Thymus (tissue), 11 donors: ENCODE measurements around the gene RARB. TPM values are rescaled to one million over a fixed set of nuclear protein-coding genes. Genes with fewer than 3 reads are reported as not detected.

Experiments used
- DNase-seq, 9 donors: peaks; one replicate each; pipeline ENCODE4 v3.0.0-alpha.2; 2013; ENCODE audit warnings: low spot score in 9 of 9, low read depth in 6 of 9, missing footprints in 1 of 9
- H3K27ac ChIP-seq, 2 donors: one replicate each; pipeline ENCODE4 v1.5.1; 2013; ENCODE audit warnings: control low read depth in 1 of 2, low read depth in 1 of 2, low read length in 1 of 2, mild to moderate bottlenecking in 1 of 2, moderate library complexity in 1 of 2
- H3K27me3 ChIP-seq, 2 donors: one replicate each; pipeline ENCODE4 v1.5.1; 2013; ENCODE audit warnings: low read length in 1 of 2; ENCODE audit not compliant: control insufficient read depth in 2 of 2, insufficient read depth in 1 of 2
- H3K36me3 ChIP-seq, 2 donors: one replicate each; pipeline ENCODE4 v1.5.1; 2013; ENCODE audit warnings: low read length in 1 of 2, mild to moderate bottlenecking in 1 of 2, moderate library complexity in 1 of 2; ENCODE audit not compliant: control insufficient read depth in 2 of 2, insufficient read depth in 2 of 2
- H3K4me1 ChIP-seq, 2 donors: one replicate each; pipeline ENCODE4 v1.5.1; 2013; ENCODE audit warnings: low read length in 2 of 2; ENCODE audit not compliant: control insufficient read depth in 2 of 2, insufficient read depth in 2 of 2
- H3K4me3 ChIP-seq, 2 donors: one replicate each; pipeline ENCODE4 v1.5.1; 2013; ENCODE audit warnings: low read length in 2 of 2, control low read depth in 1 of 2, mild to moderate bottlenecking in 1 of 2
- H3K9me3 ChIP-seq, 2 donors: one replicate each; pipeline ENCODE4 v1.5.1; 2013; ENCODE audit warnings: low read length in 1 of 2, mild to moderate bottlenecking in 1 of 2; ENCODE audit not compliant: control insufficient read depth in 2 of 2, insufficient read depth in 1 of 2
- WGBS: extraction: QIAGEN DNeasy Blood & Tissue Kit; methylation state at CpG from one replicate; pipeline ENCODE4 v1.1.7; 2013; 5-methylcytosine and 5-hydroxymethylcytosine counted together
- polyA plus RNA-seq: library from polyadenylated mRNA; stranded (reverse); fragments of 200-250 nt; gene quantifications from one replicate; pipeline ENCODE4 v1.2.3, GENCODE V29; 2013
- total RNA-seq: library from RNA; stranded (reverse); fragments of 120-200 nt; gene quantifications from one replicate; pipeline ENCODE4 v1.2.4, GENCODE V29; 2013
- donor health status: healthy.

RARB gene
- total and polyA plus RNA-seq, 2 donors, result 0.89 to 1.7 TPM

- Histone ChIP-seq H3K36me3 (no peaks in the 10 kb centered on the region), H3K4me1 (no peaks in the 10 kb centered on the region), H3K9me3 (no peaks in the 10 kb centered on the region), H3K27me3 (no peaks in the 10 kb centered on the region), H3K27ac (no peak overlapping the region), H3K4me3 (no peak overlapping the region)
- no peak for DNase-seq
- WGBS, result 92% methylated on average over 1 of the region's 1 CpG
Observed at GRCh38 chr3:25418596-25418995, 9.5 kb upstream of the RARB start.

DNA sequence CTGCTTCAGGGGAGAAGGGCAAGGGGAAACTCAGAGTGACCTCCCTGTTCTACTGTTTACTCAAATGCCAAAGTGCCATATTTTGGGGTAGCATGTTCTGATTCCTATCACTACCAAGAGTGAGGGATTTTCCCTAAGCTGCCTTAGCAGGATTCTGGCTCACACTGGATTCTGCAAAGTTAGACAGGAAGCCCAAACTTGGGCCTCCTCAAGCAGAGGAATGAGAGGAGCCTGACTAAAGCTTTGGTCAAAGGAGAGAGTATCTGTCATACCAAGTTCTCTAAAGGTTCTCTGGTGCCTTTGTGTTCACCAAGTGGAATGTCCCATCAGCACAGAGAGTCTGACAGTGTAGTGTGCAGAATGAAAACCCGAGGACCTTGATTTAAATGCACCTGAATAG is 8.8 kb upstream of the RARB start:
- no peak overlapping the region for H3K4me3 ChIP-seq
- no peaks in the 10 kb centered on the region for H3K4me1 ChIP-seq
- no peak for DNase-seq
- H3K36me3 ChIP-seq, result no peaks in the 10 kb centered on the region
- no peaks in the 10 kb centered on the region for H3K9me3 ChIP-seq
- WGBS, result 78% methylated on average over 1 of the region's 1 CpG
- no peaks in the 10 kb centered on the region for H3K27me3 ChIP-seq
- H3K27ac ChIP-seq, result no peak overlapping the region

GRCh38 chr3:25420147-25420546 is 7.9 kb upstream of the RARB start:
- Histone ChIP-seq H3K27me3 (no peaks in the 10 kb centered on the region), H3K36me3 (no peaks in the 10 kb centered on the region), H3K9me3 (no peaks in the 10 kb centered on the region), H3K4me1 (no peaks in the 10 kb centered on the region), H3K27ac (no peak overlapping the region), H3K4me3 (no peak overlapping the region)
- no peak for DNase-seq

GRCh38 chr3:25420885-25421284 is 7.2 kb upstream of the RARB start:
- Histone ChIP-seq H3K36me3 (no peaks in the 10 kb centered on the region), H3K4me3 (no peak overlapping the region), H3K27ac (no peak overlapping the region), H3K4me1 (no peaks in the 10 kb centered on the region), H3K9me3 (no peaks in the 10 kb centered on the region), H3K27me3 (peaks cover 0 to 4% of the 10 kb centered on the region in 2 donors)
- no peak for DNase-seq

- Histone ChIP-seq H3K4me3 (no peak overlapping the region), H3K9me3 (no peaks in the 10 kb centered on the region), H3K4me1 (no peaks in the 10 kb centered on the region), H3K27ac (no peak overlapping the region), H3K36me3 (no peaks in the 10 kb centered on the region), H3K27me3 (peaks cover 0 to 11% of the 10 kb centered on the region in 2 donors)
- WGBS, result 96% methylated on average over 2 of the region's 2 CpGs
- DNase-seq, result no peak
Observed at GRCh38 chr3:25421747-25422146, 6.3 kb upstream of the RARB start.

GRCh38 chr3:25423780-25424588 is 4.1 kb upstream of the RARB start:
- H3K4me1 ChIP-seq, result peaks cover 0 to 3% of the 10 kb centered on the region in 2 donors
- 88% methylated on average over 9 of the region's 9 CpGs for WGBS
- H3K4me3 ChIP-seq, result no peak overlapping the region
- H3K36me3 ChIP-seq, result no peaks in the 10 kb centered on the region
- H3K27ac ChIP-seq, result no peak overlapping the region
- peaks cover 0 to 3% of the 10 kb centered on the region in 2 donors for H3K9me3 ChIP-seq
- DNase-seq, result no peak
- H3K27me3 ChIP-seq, result peaks cover 10 to 33% of the 10 kb centered on the region in 2 donors

- H3K27ac ChIP-seq, result no peak overlapping the region
- DNase-seq, result no peak
- H3K9me3 ChIP-seq, result peaks cover 0 to 3% of the 10 kb centered on the region in 2 donors
- H3K36me3 ChIP-seq, result no peaks in the 10 kb centered on the region
- H3K4me3 ChIP-seq, result no peak overlapping the region
- peaks cover 0 to 3% of the 10 kb centered on the region in 2 donors for H3K4me1 ChIP-seq
- H3K27me3 ChIP-seq, result peaks cover 15 to 40% of the 10 kb centered on the region in 2 donors
- WGBS, result 83% methylated on average over 5 of the region's 5 CpGs
Observed at GRCh38 chr3:25424614-25425013, 3.4 kb upstream of the RARB start.

DNA sequence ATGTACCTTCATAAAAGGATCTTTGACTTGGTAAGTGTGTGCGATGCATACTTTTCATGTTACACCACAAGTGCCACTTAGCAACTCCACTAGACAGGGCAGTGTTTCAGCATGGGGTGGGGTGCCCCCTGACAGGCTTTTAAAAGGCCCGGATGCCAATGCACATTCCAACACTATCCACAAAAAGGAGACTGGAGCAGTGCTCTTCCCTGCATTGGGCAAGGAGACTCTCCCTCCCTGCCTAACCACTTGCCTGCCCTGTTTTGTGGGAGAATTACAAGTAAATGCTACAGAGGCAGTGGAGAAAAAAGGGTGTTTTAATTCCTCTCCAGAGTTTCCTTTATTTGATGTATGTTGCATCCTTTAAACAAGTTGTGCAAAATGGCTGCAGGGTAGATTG is 1.7 kb upstream of the RARB start:
- Histone ChIP-seq H3K36me3 (no peaks in the 10 kb centered on the region), H3K27ac (no peak overlapping the region), H3K9me3 (peaks cover 0 to 3% of the 10 kb centered on the region in 2 donors), H3K4me3 (no peak overlapping the region), H3K27me3 (peaks cover 16 to 53% of the 10 kb centered on the region in 2 donors), H3K4me1 (peaks cover 0 to 3% of the 10 kb centered on the region in 2 donors)
- 81% methylated on average over 2 of the region's 2 CpGs for WGBS
- DNase-seq, result no peak

DNA sequence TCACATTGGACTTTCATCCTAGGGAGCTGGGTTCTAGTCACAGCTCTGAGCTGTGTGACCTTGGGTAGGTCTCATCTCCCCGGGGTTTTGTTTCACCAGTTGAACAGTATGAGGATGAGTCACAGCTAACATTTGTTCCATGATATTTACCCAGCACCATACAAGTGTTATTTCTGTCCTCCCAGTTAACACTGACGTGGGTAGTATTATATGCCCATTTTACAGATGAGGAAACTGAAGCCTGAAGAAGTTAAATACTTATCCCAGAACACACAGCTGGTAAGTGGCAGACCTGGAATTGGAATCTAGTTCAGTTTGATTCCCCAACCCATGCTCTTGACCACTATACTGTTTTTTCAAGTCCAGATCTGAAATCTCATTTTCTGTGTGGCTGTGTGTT is 908 bp upstream of the RARB start:
- H3K9me3 ChIP-seq, result peaks cover 0 to 3% of the 10 kb centered on the region in 2 donors
- WGBS, result 92% methylated on average over 2 of the region's 2 CpGs
- H3K36me3 ChIP-seq, result no peaks in the 10 kb centered on the region
- peaks cover 16 to 53% of the 10 kb centered on the region in 2 donors for H3K27me3 ChIP-seq
- no peak overlapping the region for H3K4me3 ChIP-seq
- peaks cover 0 to 3% of the 10 kb centered on the region in 2 donors for H3K4me1 ChIP-seq
- no peak for DNase-seq
- no peak overlapping the region for H3K27ac ChIP-seq
